Gastroesophageal sphincter (tissue), 3 donors: ENCODE measurements around the gene PRKN.

Experiments
- POLR2A ChIP-seq, 2 donors: fragments of 450-650 bp; IDR thresholded peaks; one replicate each; pipeline ENCODE4 v1.6.1; 2017; ENCODE audit warnings: antibody characterized with exemption in 2 of 2, mild to moderate bottlenecking in 2 of 2, moderate library complexity in 1 of 2
- TF ChIP-seq, protein P1 (sequence below), 4 experiments: fragments of 200-600 bp in 2 of 4; fragments of 450-650 bp in 2 of 4; sonication (generic) in 1 of 4; IDR thresholded peaks; one replicate each; pipeline ENCODE4 v1.5.1; 2017 to 2019; ENCODE audit warnings: antibody characterized with exemption in 4 of 4, mild to moderate bottlenecking in 2 of 4, moderate library complexity in 2 of 4

DNA sequence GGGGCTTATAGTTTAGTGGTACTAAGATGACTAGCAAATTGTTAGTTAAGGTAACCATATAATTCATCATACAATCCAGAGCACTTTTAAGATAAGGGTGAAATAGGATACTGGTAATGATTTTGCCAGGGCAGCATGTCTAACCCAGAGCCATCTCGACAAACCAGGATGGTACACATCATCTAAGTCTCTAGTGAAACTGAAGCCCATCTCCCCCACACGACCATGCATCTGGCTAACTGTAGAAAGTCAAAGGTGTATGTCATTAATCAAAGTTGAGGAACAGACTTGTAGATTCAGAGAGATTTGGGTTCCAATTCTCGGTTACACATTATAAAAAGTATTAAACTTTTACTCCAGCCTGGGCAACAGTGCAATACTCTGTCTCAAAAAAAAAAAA, 78.3 kb downstream of the PRKN start:
- no peak for TF ChIP-seq POLR2A (IDR thresholded peaks at IDR 0.05)
- TF ChIP-seq, protein P1, sequence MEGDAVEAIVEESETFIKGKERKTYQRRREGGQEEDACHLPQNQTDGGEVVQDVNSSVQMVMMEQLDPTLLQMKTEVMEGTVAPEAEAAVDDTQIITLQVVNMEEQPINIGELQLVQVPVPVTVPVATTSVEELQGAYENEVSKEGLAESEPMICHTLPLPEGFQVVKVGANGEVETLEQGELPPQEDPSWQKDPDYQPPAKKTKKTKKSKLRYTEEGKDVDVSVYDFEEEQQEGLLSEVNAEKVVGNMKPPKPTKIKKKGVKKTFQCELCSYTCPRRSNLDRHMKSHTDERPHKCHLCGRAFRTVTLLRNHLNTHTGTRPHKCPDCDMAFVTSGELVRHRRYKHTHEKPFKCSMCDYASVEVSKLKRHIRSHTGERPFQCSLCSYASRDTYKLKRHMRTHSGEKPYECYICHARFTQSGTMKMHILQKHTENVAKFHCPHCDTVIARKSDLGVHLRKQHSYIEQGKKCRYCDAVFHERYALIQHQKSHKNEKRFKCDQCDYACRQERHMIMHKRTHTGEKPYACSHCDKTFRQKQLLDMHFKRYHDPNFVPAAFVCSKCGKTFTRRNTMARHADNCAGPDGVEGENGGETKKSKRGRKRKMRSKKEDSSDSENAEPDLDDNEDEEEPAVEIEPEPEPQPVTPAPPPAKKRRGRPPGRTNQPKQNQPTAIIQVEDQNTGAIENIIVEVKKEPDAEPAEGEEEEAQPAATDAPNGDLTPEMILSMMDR (IDR thresholded peaks at IDR 0.05), result no peak
